ENCODE results near the gene BNIP2.

DNA sequence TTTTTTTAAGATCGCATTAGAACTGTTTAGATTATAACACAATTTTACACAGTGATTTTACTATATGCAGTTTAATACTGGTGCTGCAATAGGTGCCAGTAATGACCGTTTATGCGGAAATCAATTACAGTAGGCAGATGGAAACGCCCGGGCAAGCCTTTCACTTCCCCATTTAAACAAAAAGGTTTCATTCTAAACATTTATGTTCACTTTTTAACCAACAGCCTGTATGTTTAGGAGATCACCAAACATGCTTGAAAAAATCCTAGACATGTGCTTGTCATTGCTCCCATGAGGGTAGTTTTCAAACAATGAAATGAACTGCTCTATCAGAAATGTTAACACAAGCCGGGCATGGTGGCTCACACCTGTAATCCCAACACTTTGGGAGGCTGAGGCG, 2.7 kb downstream of the BNIP2 start:
- TF ChIP-seq, protein P1, sequence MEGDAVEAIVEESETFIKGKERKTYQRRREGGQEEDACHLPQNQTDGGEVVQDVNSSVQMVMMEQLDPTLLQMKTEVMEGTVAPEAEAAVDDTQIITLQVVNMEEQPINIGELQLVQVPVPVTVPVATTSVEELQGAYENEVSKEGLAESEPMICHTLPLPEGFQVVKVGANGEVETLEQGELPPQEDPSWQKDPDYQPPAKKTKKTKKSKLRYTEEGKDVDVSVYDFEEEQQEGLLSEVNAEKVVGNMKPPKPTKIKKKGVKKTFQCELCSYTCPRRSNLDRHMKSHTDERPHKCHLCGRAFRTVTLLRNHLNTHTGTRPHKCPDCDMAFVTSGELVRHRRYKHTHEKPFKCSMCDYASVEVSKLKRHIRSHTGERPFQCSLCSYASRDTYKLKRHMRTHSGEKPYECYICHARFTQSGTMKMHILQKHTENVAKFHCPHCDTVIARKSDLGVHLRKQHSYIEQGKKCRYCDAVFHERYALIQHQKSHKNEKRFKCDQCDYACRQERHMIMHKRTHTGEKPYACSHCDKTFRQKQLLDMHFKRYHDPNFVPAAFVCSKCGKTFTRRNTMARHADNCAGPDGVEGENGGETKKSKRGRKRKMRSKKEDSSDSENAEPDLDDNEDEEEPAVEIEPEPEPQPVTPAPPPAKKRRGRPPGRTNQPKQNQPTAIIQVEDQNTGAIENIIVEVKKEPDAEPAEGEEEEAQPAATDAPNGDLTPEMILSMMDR (IDR thresholded peaks at IDR 0.05 in 2 of 3, conservative IDR thresholded peaks at IDR 0.05 in 1 of 3; ENCODE audit: borderline replicate concordance in 1 of 3, insufficient read depth in 1 of 3, low read depth in 2 of 3, low read length in 2 of 3): no peak
- TF ChIP-seq, protein P2, sequence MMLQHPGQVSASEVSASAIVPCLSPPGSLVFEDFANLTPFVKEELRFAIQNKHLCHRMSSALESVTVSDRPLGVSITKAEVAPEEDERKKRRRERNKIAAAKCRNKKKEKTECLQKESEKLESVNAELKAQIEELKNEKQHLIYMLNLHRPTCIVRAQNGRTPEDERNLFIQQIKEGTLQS (IDR thresholded peaks at IDR 0.05): no peak
- TF ChIP-seq SP1 (IDR thresholded peaks at IDR 0.05; ENCODE audit: low read depth): no peak
- TF ChIP-seq, protein P3, sequence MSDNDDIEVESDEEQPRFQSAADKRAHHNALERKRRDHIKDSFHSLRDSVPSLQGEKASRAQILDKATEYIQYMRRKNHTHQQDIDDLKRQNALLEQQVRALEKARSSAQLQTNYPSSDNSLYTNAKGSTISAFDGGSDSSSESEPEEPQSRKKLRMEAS (IDR thresholded peaks at IDR 0.05): no peak
- TF ChIP-seq EZH2 (IDR thresholded peaks at IDR 0.05): no peak
- TF ChIP-seq POLR2AphosphoS5 (IDR thresholded peaks at IDR 0.05; ENCODE audit: low read depth, low read length): no peak
- no peak for TF ChIP-seq TCF7L2 (IDR thresholded peaks at IDR 0.05; ENCODE audit: borderline replicate concordance, extremely low read depth, insufficient read depth, insufficient read length)
- no peak for TF ChIP-seq POLR2A (IDR thresholded peaks at IDR 0.05; ENCODE audit: borderline replicate concordance, extremely low read depth, insufficient read depth, insufficient read length)
- TF ChIP-seq YY1 (IDR thresholded peaks at IDR 0.05; ENCODE audit: extremely low read depth, insufficient replicate concordance, low read depth, low read length): no peak
- no peak for TF ChIP-seq ZFX (IDR thresholded peaks at IDR 0.05)
- TF ChIP-seq, protein P4, sequence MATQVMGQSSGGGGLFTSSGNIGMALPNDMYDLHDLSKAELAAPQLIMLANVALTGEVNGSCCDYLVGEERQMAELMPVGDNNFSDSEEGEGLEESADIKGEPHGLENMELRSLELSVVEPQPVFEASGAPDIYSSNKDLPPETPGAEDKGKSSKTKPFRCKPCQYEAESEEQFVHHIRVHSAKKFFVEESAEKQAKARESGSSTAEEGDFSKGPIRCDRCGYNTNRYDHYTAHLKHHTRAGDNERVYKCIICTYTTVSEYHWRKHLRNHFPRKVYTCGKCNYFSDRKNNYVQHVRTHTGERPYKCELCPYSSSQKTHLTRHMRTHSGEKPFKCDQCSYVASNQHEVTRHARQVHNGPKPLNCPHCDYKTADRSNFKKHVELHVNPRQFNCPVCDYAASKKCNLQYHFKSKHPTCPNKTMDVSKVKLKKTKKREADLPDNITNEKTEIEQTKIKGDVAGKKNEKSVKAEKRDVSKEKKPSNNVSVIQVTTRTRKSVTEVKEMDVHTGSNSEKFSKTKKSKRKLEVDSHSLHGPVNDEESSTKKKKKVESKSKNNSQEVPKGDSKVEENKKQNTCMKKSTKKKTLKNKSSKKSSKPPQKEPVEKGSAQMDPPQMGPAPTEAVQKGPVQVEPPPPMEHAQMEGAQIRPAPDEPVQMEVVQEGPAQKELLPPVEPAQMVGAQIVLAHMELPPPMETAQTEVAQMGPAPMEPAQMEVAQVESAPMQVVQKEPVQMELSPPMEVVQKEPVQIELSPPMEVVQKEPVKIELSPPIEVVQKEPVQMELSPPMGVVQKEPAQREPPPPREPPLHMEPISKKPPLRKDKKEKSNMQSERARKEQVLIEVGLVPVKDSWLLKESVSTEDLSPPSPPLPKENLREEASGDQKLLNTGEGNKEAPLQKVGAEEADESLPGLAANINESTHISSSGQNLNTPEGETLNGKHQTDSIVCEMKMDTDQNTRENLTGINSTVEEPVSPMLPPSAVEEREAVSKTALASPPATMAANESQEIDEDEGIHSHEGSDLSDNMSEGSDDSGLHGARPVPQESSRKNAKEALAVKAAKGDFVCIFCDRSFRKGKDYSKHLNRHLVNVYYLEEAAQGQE (IDR thresholded peaks at IDR 0.05; ENCODE audit: low read depth): no peak
- TF ChIP-seq CEBPB (IDR thresholded peaks at IDR 0.05; ENCODE audit: low read depth): no peak
- TF ChIP-seq EGR1 (IDR thresholded peaks at IDR 0.05; ENCODE audit: low read depth): no peak

Measured in HCT116 (cell line).